Liver (tissue), 9 donors: Measurements from ENCODE around the gene TMED5. TPM values are rescaled to one million over a fixed set of nuclear protein-coding genes. Genes with fewer than 3 reads are reported as not detected.

Source experiments
- DNase-seq: peaks from one replicate; pipeline ENCODE4 v3.0.0-alpha.2; 2017; ENCODE audit warnings: low spot score
- H3K27ac ChIP-seq, 2 donors: one replicate each; pipeline ENCODE4 v1.7.0; 2013; ENCODE audit warnings: inconsistent platforms in 2 of 2, low read length in 2 of 2, control low read depth in 1 of 2, low read depth in 1 of 2, mild to moderate bottlenecking in 1 of 2
- H3K27me3 ChIP-seq, 4 donors: one replicate each; pipeline versions ENCODE4 v1.6.1 to v1.7.0; 2013; ENCODE audit warnings: low read length in 3 of 4, inconsistent platforms in 1 of 4, mild to moderate bottlenecking in 1 of 4, moderate library complexity in 1 of 4; ENCODE audit not compliant: control insufficient read depth in 4 of 4, insufficient read depth in 4 of 4
- H3K36me3 ChIP-seq, 4 donors: one replicate each; pipeline versions ENCODE4 v1.6.1 to v1.7.0; 2013; ENCODE audit warnings: low read length in 3 of 4, mild to moderate bottlenecking in 3 of 4, low read depth in 1 of 4, moderate library complexity in 1 of 4; ENCODE audit not compliant: control insufficient read depth in 4 of 4, insufficient read depth in 3 of 4
- H3K4me1 ChIP-seq, 4 donors: one replicate each; pipeline versions ENCODE4 v1.6.1 to v1.7.0; 2013; ENCODE audit warnings: low read length in 3 of 4, mild to moderate bottlenecking in 3 of 4, moderate library complexity in 1 of 4; ENCODE audit not compliant: control insufficient read depth in 4 of 4, insufficient read depth in 4 of 4
- H3K4me3 ChIP-seq, 3 donors: one replicate each; pipeline versions ENCODE4 v1.6.1 to v1.7.0; 2013; ENCODE audit warnings: low read length in 3 of 3, control low read depth in 1 of 3, low read depth in 1 of 3, mild to moderate bottlenecking in 1 of 3
- H3K9ac ChIP-seq, 2 donors: one replicate each; pipeline ENCODE4 v1.7.0; 2013; ENCODE audit warnings: low read length in 2 of 2, mild to moderate bottlenecking in 2 of 2, moderate library complexity in 2 of 2, control low read depth in 1 of 2, low read depth in 1 of 2
- H3K9me3 ChIP-seq, 4 donors: one replicate each; pipeline versions ENCODE4 v1.6.1 to v1.7.0; 2013; ENCODE audit warnings: low read length in 3 of 4; ENCODE audit not compliant: control insufficient read depth in 4 of 4
- ATF3 ChIP-seq: IDR thresholded peaks from 2 replicates; pipeline ENCODE4 v1.6.1; 2016; ENCODE audit warnings: antibody characterized with exemption
- EGR1 ChIP-seq, 2 donors: IDR thresholded peaks; 2 replicates each; pipeline ENCODE4 v1.6.1; 2016 to 2018; ENCODE audit warnings: antibody characterized with exemption in 2 of 2, low read depth in 2 of 2
- FOXA1 ChIP-seq: IDR thresholded peaks from 2 replicates; pipeline ENCODE4 v1.6.1; 2016; ENCODE audit warnings: antibody characterized with exemption
- FOXA2 ChIP-seq: IDR thresholded peaks from 2 replicates; pipeline ENCODE4 v1.6.1; 2016; ENCODE audit warnings: antibody characterized with exemption
- GABPA ChIP-seq, 2 donors: IDR thresholded peaks in 1 of 2; conservative IDR thresholded peaks in 1 of 2; 2 replicates each; pipeline ENCODE4 v1.6.1; 2016; ENCODE audit warnings: antibody characterized with exemption in 2 of 2, mild to moderate bottlenecking in 1 of 2, moderate library complexity in 1 of 2
- HNF4A ChIP-seq, 2 donors: conservative IDR thresholded peaks; 2 replicates each; pipeline ENCODE4 v1.6.1; 2016; ENCODE audit warnings: antibody characterized with exemption in 2 of 2, mild to moderate bottlenecking in 2 of 2
- HNF4G ChIP-seq: IDR thresholded peaks from 2 replicates; pipeline ENCODE4 v1.6.1; 2016; ENCODE audit warnings: antibody characterized with exemption
- JUND ChIP-seq, 2 donors: IDR thresholded peaks; 2 replicates each; pipeline ENCODE4 v1.6.1; 2016; ENCODE audit warnings: antibody characterized with exemption in 2 of 2
- MAX ChIP-seq: IDR thresholded peaks from 2 replicates; pipeline ENCODE4 v1.6.1; 2016; ENCODE audit warnings: antibody characterized with exemption
- NR2F2 ChIP-seq: IDR thresholded peaks from 2 replicates; pipeline ENCODE4 v1.6.1; 2016; ENCODE audit warnings: antibody characterized with exemption
- RAD21 ChIP-seq, 2 donors: IDR thresholded peaks; 2 replicates each; pipeline ENCODE4 v1.6.1; 2016; ENCODE audit warnings: antibody characterized with exemption in 2 of 2, mild to moderate bottlenecking in 2 of 2
- RXRA ChIP-seq, 2 donors: IDR thresholded peaks; 2 replicates each; pipeline ENCODE4 v1.6.1; 2017 to 2018; ENCODE audit warnings: antibody characterized with exemption in 2 of 2, mild to moderate bottlenecking in 1 of 2
- SP1 ChIP-seq: IDR thresholded peaks from 2 replicates; pipeline ENCODE4 v1.6.1; 2018; ENCODE audit warnings: antibody characterized with exemption, mild to moderate bottlenecking
- TAF1 ChIP-seq: conservative IDR thresholded peaks from 2 replicates; pipeline ENCODE4 v1.6.1; 2016; ENCODE audit warnings: antibody characterized with exemption, mild to moderate bottlenecking
- YY1 ChIP-seq: IDR thresholded peaks from 2 replicates; pipeline ENCODE4 v1.6.1; 2016; ENCODE audit warnings: antibody characterized with exemption, mild to moderate bottlenecking
- ZBTB33 ChIP-seq: IDR thresholded peaks from 2 replicates; pipeline ENCODE4 v1.6.1; 2016; ENCODE audit warnings: antibody characterized with exemption
- WGBS: extraction: QIAGEN DNeasy Blood & Tissue Kit; methylation state at CpG from one replicate; pipeline ENCODE4 v1.1.7; 2013; 5-methylcytosine and 5-hydroxymethylcytosine counted together
- polyA plus RNA-seq, 2 donors: library from polyadenylated mRNA; stranded (reverse) in 1 of 2; unstranded in 1 of 2; fragments of 200-250 nt in 1 of 2; fragments of >200 nt in 1 of 2; fragmentation: Nextera tagmentation in 1 of 2; extraction: Ambion mirVana in 1 of 2; gene quantifications; one replicate each; pipeline versions ENCODE4 v1.2.1 to v1.2.3, GENCODE V29; 2013 to 2015
- total RNA-seq, 2 donors: library from RNA; depleted of rRNA; stranded (reverse); fragments of >200 nt; gene quantifications; one replicate each; pipeline ENCODE4 v1.2.3, GENCODE V29; 2014
- TF ChIP-seq, protein P1 (sequence below): IDR thresholded peaks from 2 replicates; pipeline ENCODE4 v1.6.1; 2016; ENCODE audit warnings: antibody characterized with exemption, mild to moderate bottlenecking
- TF ChIP-seq, protein P2 (sequence below): fragments of 150-350 bp; IDR thresholded peaks from 2 replicates; pipeline ENCODE4 v1.5.1; 2017; ENCODE audit warnings: improper control_type of control experiment, low read depth, low read length; ENCODE audit not compliant: missing input control
- donor health status: healthy.
- donor health status: healthy.
- donor health status: healthy.
- donor health status: healthy.
- donor health status: healthy.

The TMED5 gene
- total and polyA plus RNA-seq, 4 donors = 72.9 to 121 (median 85.7) TPM

DNA sequence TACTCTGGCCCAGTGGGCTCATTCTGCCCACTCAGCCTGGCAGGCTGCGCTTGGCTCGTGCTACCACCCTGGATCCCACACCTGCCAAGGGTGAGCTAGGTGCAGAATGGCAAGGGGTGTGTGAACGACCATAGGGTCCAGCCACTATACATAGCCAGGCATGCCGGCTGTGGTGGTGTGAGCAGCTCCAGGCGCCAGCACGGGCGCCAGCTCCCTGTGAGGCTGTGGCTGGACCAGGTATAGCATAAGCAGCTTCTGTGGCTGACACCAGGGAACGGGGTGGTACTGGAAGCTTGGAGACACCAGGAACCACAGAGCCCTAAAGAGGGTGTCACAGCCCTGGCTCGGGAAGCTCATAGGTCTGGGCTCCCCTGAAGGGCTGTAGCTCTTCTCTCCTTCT, 18.9 kb upstream of the TMED5 start:
- 97% methylated on average over 9 of the region's 9 CpGs for WGBS
- TF ChIP-seq RXRA (IDR thresholded peaks at IDR 0.05) = no peak
- TF ChIP-seq HNF4G = no peak
- TF ChIP-seq TAF1 = no peak
- TF ChIP-seq YY1 = no peak
- no peak for TF ChIP-seq NR2F2
- no peak for TF ChIP-seq FOXA2
- no peak for TF ChIP-seq GABPA (IDR thresholded peaks at IDR 0.05 in 1 of 2, conservative IDR thresholded peaks at IDR 0.05 in 1 of 2)
- no peak for TF ChIP-seq JUND (IDR thresholded peaks at IDR 0.05)
- TF ChIP-seq HNF4A (conservative IDR thresholded peaks at IDR 0.05) = no peak
- TF ChIP-seq, protein P1, sequence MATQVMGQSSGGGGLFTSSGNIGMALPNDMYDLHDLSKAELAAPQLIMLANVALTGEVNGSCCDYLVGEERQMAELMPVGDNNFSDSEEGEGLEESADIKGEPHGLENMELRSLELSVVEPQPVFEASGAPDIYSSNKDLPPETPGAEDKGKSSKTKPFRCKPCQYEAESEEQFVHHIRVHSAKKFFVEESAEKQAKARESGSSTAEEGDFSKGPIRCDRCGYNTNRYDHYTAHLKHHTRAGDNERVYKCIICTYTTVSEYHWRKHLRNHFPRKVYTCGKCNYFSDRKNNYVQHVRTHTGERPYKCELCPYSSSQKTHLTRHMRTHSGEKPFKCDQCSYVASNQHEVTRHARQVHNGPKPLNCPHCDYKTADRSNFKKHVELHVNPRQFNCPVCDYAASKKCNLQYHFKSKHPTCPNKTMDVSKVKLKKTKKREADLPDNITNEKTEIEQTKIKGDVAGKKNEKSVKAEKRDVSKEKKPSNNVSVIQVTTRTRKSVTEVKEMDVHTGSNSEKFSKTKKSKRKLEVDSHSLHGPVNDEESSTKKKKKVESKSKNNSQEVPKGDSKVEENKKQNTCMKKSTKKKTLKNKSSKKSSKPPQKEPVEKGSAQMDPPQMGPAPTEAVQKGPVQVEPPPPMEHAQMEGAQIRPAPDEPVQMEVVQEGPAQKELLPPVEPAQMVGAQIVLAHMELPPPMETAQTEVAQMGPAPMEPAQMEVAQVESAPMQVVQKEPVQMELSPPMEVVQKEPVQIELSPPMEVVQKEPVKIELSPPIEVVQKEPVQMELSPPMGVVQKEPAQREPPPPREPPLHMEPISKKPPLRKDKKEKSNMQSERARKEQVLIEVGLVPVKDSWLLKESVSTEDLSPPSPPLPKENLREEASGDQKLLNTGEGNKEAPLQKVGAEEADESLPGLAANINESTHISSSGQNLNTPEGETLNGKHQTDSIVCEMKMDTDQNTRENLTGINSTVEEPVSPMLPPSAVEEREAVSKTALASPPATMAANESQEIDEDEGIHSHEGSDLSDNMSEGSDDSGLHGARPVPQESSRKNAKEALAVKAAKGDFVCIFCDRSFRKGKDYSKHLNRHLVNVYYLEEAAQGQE = no peak
- no peak for TF ChIP-seq MAX
- TF ChIP-seq RAD21 (IDR thresholded peaks at IDR 0.05) = no peak
- TF ChIP-seq EGR1 (IDR thresholded peaks at IDR 0.05; ENCODE audit: low read depth in 2 of 2) = no peak
- TF ChIP-seq FOXA1 = no peak
- no peak for TF ChIP-seq SP1
- no peak for TF ChIP-seq ATF3
- TF ChIP-seq, protein P2, sequence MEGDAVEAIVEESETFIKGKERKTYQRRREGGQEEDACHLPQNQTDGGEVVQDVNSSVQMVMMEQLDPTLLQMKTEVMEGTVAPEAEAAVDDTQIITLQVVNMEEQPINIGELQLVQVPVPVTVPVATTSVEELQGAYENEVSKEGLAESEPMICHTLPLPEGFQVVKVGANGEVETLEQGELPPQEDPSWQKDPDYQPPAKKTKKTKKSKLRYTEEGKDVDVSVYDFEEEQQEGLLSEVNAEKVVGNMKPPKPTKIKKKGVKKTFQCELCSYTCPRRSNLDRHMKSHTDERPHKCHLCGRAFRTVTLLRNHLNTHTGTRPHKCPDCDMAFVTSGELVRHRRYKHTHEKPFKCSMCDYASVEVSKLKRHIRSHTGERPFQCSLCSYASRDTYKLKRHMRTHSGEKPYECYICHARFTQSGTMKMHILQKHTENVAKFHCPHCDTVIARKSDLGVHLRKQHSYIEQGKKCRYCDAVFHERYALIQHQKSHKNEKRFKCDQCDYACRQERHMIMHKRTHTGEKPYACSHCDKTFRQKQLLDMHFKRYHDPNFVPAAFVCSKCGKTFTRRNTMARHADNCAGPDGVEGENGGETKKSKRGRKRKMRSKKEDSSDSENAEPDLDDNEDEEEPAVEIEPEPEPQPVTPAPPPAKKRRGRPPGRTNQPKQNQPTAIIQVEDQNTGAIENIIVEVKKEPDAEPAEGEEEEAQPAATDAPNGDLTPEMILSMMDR = no peak
- no peak for TF ChIP-seq ZBTB33
- no peak for DNase-seq
- Histone ChIP-seq H3K27ac (no peak overlapping the region), H3K36me3 (peaks cover 0 to 6% (median under 1%) of the 10 kb centered on the region in 4 donors), H3K4me1 (no peaks in the 10 kb centered on the region), H3K4me3 (no peak overlapping the region), H3K9ac (no peak overlapping the region), H3K27me3 (no peaks in the 10 kb centered on the region), H3K9me3 (no peaks in the 10 kb centered on the region)
